BLaER1 treated with 17β-estradiol and CSF1 and Interleukin-3, amounts not matched to agents 10 nM and 100 nM (cell line): ENCODE measurements around the gene ERGIC2.

Experiments used
- H3K27ac ChIP-seq, 11 experiments: shearing (Covaris generic); formaldehyde crosslinking; 2 replicates each; pipeline ENCODE4 v1.8.1; 2022
- H3K27me3 ChIP-seq, 11 experiments: shearing (Covaris generic); formaldehyde crosslinking; 2 replicates each; pipeline ENCODE4 v1.8.1; 2022
- H3K36me3 ChIP-seq, 11 experiments: shearing (Covaris generic); formaldehyde crosslinking; 2 replicates each; pipeline ENCODE4 v1.8.1; 2022
- H3K4me1 ChIP-seq, 10 experiments: shearing (Covaris generic); formaldehyde crosslinking; 2 replicates each; pipeline ENCODE4 v1.8.1; 2022
- H3K4me2 ChIP-seq, 11 experiments: shearing (Covaris generic); formaldehyde crosslinking; 2 replicates each; pipeline ENCODE4 v1.8.1; 2022
- H3K4me3 ChIP-seq, 10 experiments: shearing (Covaris generic); formaldehyde crosslinking; 2 replicates each; pipeline ENCODE4 v1.8.1; 2022
- H3K9ac ChIP-seq, 11 experiments: shearing (Covaris generic); formaldehyde crosslinking; 2 replicates each; pipeline ENCODE4 v1.8.1; 2022
- H3K9me3 ChIP-seq, 11 experiments: shearing (Covaris generic); formaldehyde crosslinking; replicated peaks in 1 of 11; 2 replicates each; pipeline ENCODE4 v1.8.1; 2022
- H4K20me1 ChIP-seq, 11 experiments: shearing (Covaris generic); formaldehyde crosslinking; 2 replicates each; pipeline ENCODE4 v1.8.1; 2022
- Cebpa-rat ChIP-seq, 11 experiments: shearing (Covaris generic); IDR thresholded peaks; 2 replicates each; pipeline ENCODE4 v1.8.1; 2022

ERGIC2 gene

GRCh38 chr12:29337325-29337724 lies 43.6 kb downstream of the ERGIC2 start:
- peak in 1 of 11 experiments; percentile 54; a peak in 1 of 22 replicates for TF ChIP-seq Cebpa-rat (IDR thresholded peaks at IDR 0.05)
- H3K27ac ChIP-seq: no peak overlapping the region
- no peak overlapping the region for H3K4me3 ChIP-seq
- H4K20me1 ChIP-seq: no peaks in the 10 kb centered on the region
- no peak overlapping the region for H3K4me2 ChIP-seq
- H3K9ac ChIP-seq: no peak overlapping the region
- peaks cover 40 to 78% (median 63%) of the 10 kb centered on the region in 11 experiments for H3K36me3 ChIP-seq
- no peaks in the 10 kb centered on the region for H3K9me3 ChIP-seq
- H3K27me3 ChIP-seq: no peaks in the 10 kb centered on the region
- peaks cover 0 to 8% (median 0%) of the 10 kb centered on the region in 10 experiments; a peak in 5 of 20 replicates for H3K4me1 ChIP-seq

- no peaks in the 10 kb centered on the region for H3K27me3 ChIP-seq
These were observed 46.0 kb downstream of the ERGIC2 start for GRCh38 chr12:29334937-29335336.

GRCh38 chr12:29333178-29333577 lies 47.8 kb downstream of the ERGIC2 start:
- TF ChIP-seq Cebpa-rat (IDR thresholded peaks at IDR 0.05): no peak
- peaks cover 8 to 41% (median 24%) of the 10 kb centered on the region in 11 experiments; a peak in 20 of 22 replicates for H3K36me3 ChIP-seq

More at GRCh38 chr12:29334937-29335336, 46.0 kb downstream of the ERGIC2 start:
- Histone ChIP-seq H3K36me3 (peaks cover 16 to 58% (median 41%) of the 10 kb centered on the region in 11 experiments; a peak in 20 of 22 replicates), H4K20me1 (no peaks in the 10 kb centered on the region), H3K4me3 (no peak overlapping the region), H3K27ac (no peak overlapping the region), H3K4me1 (peaks cover 0 to 8% (median 0%) of the 10 kb centered on the region in 10 experiments; a peak in 5 of 20 replicates), H3K9ac (no peak overlapping the region), H3K4me2 (no peak overlapping the region), H3K9me3 (no peaks in the 10 kb centered on the region)
- TF ChIP-seq Cebpa-rat (IDR thresholded peaks at IDR 0.05): no peak

GRCh38 chr12:29329411-29329810 lies 51.6 kb downstream of the ERGIC2 start:
- Histone ChIP-seq H4K20me1 (no peaks in the 10 kb centered on the region), H3K4me3 (no peak overlapping the region), H3K27ac (no peak overlapping the region), H3K9me3 (peaks cover 0 to 4% (median 0%) of the 10 kb centered on the region in 11 experiments; a peak in 5 of 22 replicates), H3K4me2 (no peak overlapping the region), H3K9ac (no peak overlapping the region), H3K27me3 (no peaks in the 10 kb centered on the region), H3K4me1 (no peaks in the 10 kb centered on the region), H3K36me3 (peaks cover 0 to 22% (median 14%) of the 10 kb centered on the region in 11 experiments; a peak in 16 of 22 replicates)
- TF ChIP-seq Cebpa-rat (IDR thresholded peaks at IDR 0.05): no peak

More at GRCh38 chr12:29333178-29333577, 47.8 kb downstream of the ERGIC2 start:
- H3K4me3 ChIP-seq: no peak overlapping the region
- no peak overlapping the region for H3K9ac ChIP-seq
- H3K4me2 ChIP-seq: no peak overlapping the region
- H4K20me1 ChIP-seq: no peaks in the 10 kb centered on the region
- H3K4me1 ChIP-seq: peaks cover 0 to 8% (median 0%) of the 10 kb centered on the region in 10 experiments; a peak in 5 of 20 replicates
- H3K9me3 ChIP-seq: no peaks in the 10 kb centered on the region
- H3K27me3 ChIP-seq: no peaks in the 10 kb centered on the region
- H3K27ac ChIP-seq: no peak overlapping the region

GRCh38 chr12:29322157-29322556 lies 58.8 kb downstream of the ERGIC2 start:
- Histone ChIP-seq H3K27ac (no peak overlapping the region), H3K36me3 (peaks cover 12 to 59% (median 27%) of the 10 kb centered on the region in 11 experiments), H3K27me3 (no peaks in the 10 kb centered on the region), H3K9me3 (peaks cover 18 to 25% (median 21%) of the 10 kb centered on the region in 11 experiments), H3K4me2 (no peak overlapping the region), H4K20me1 (no peaks in the 10 kb centered on the region), H3K4me1 (peaks cover 0 to 13% (median 10%) of the 10 kb centered on the region in 10 experiments; a peak in 16 of 20 replicates), H3K9ac (no peak overlapping the region), H3K4me3 (no peak overlapping the region)
- TF ChIP-seq Cebpa-rat (IDR thresholded peaks at IDR 0.05): no peak

- Histone ChIP-seq H3K9me3 (peaks cover 18 to 25% (median 21%) of the 10 kb centered on the region in 11 experiments), H3K4me3 (no peak overlapping the region), H3K4me2 (no peak overlapping the region), H3K36me3 (peaks cover 12 to 70% (median 27%) of the 10 kb centered on the region in 11 experiments), H3K9ac (no peak overlapping the region), H3K27me3 (no peaks in the 10 kb centered on the region), H3K4me1 (peaks cover 0 to 18% (median 10%) of the 10 kb centered on the region in 10 experiments; a peak in 16 of 20 replicates), H4K20me1 (no peaks in the 10 kb centered on the region), H3K27ac (no peak overlapping the region)
- no peak for TF ChIP-seq Cebpa-rat (IDR thresholded peaks at IDR 0.05)
These were observed 60.5 kb downstream of the ERGIC2 start for GRCh38 chr12:29320295-29321085.

GRCh38 chr12:29317556-29318363 lies 63.2 kb downstream of the ERGIC2 start:
- Histone ChIP-seq H4K20me1 (no peaks in the 10 kb centered on the region), H3K36me3 (peaks cover 8 to 66% (median 21%) of the 10 kb centered on the region in 11 experiments), H3K4me1 (peaks cover 0 to 18% (median 10%) of the 10 kb centered on the region in 10 experiments; a peak in 16 of 20 replicates), H3K4me3 (no peak overlapping the region), H3K9ac (no peak overlapping the region), H3K9me3 (peaks cover 2 to 9% (median 7%) of the 10 kb centered on the region in 11 experiments), H3K27me3 (no peaks in the 10 kb centered on the region), H3K27ac (peak overlapping the region in 1 of 11 experiments; percentile 0; a peak in 2 of 22 replicates), H3K4me2 (peak overlapping the region in 7 of 11 experiments; percentile 3 to 51 (median 34); a peak in 9 of 22 replicates)
- no peak for TF ChIP-seq Cebpa-rat (IDR thresholded peaks at IDR 0.05)

- no peak for TF ChIP-seq Cebpa-rat (IDR thresholded peaks at IDR 0.05)
- H3K9ac ChIP-seq: no peak overlapping the region
- no peak overlapping the region; a peak in 1 of 22 replicates for H3K27ac ChIP-seq
- no peak overlapping the region; a peak in 1 of 22 replicates for H3K4me2 ChIP-seq
- H3K4me1 ChIP-seq: peaks cover 0 to 18% (median 10%) of the 10 kb centered on the region in 10 experiments; a peak in 16 of 20 replicates
- H3K9me3 ChIP-seq: no peaks in the 10 kb centered on the region
- peaks cover 0 to 66% (median 21%) of the 10 kb centered on the region in 11 experiments; a peak in 15 of 22 replicates for H3K36me3 ChIP-seq
- no peaks in the 10 kb centered on the region for H4K20me1 ChIP-seq
- H3K4me3 ChIP-seq: no peak overlapping the region
- H3K27me3 ChIP-seq: no peaks in the 10 kb centered on the region
These were observed 64.2 kb downstream of the ERGIC2 start for GRCh38 chr12:29316752-29317151.
